AG04450 (cell line): ENCODE data around the gene NOTUM. TPM values are rescaled to one million over a fixed set of nuclear protein-coding genes. Genes with fewer than 3 reads are reported as not detected.
A peak's percentile ranks its signal among the peaks of the same experiment; 100 is the strongest.

Experiments
- CTCF ChIA-PET: fragments of 300-600, 350-600 bp; formaldehyde crosslinking; extraction: SDS; loops from one replicate; lab custom pipeline; 2022; ENCODE audit warnings: antibody characterized with exemption, inconsistent platforms; lab: Charles Lee
- POLR2A ChIA-PET: fragments of 350-600 bp; formaldehyde crosslinking; extraction: SDS; loops from one replicate; lab custom pipeline; 2021; ENCODE audit warnings: antibody characterized with exemption, inconsistent platforms; lab: Yijun Ruan, JAX
- DNase-seq: peaks from one replicate; pipeline ENCODE4 v3.0.0-alpha.2; 2011; ENCODE audit warnings: low read depth, low spot score
- H3K27ac ChIP-seq: one replicate; pipeline ENCODE4 v1.5.1; 2012; ENCODE audit warnings: low read depth, low read length, control low read depth
- H3K27me3 ChIP-seq: one replicate; pipeline ENCODE4 v1.6.0; 2012; ENCODE audit warnings: low read length; ENCODE audit not compliant: control insufficient read depth, insufficient read depth
- H3K4me3 ChIP-seq: 2 replicates; pipeline ENCODE4 v1.5.1; 2011; ENCODE audit warnings: mild to moderate bottlenecking, low read depth, low read length, control low read depth
- H3K9me3 ChIP-seq: 2 replicates; pipeline ENCODE4 v1.5.1; 2012; ENCODE audit warnings: low read length; ENCODE audit not compliant: control insufficient read depth, insufficient read depth
- polyA plus RNA-seq: library from polyadenylated mRNA; depleted of rRNA; stranded (reverse); fragments of >200 nt; gene quantifications from 2 replicates; pipeline ENCODE4 v1.2.3, GENCODE V29; 2011
- TF ChIP-seq, protein P1 (sequence below): IDR thresholded peaks from 2 replicates; pipeline ENCODE4 v1.5.1; 2011; ENCODE audit warnings: low read depth, low read length, control low read depth, inconsistent platforms

Gene NOTUM
- polyA plus RNA-seq, 1 experiment: not detected

DNA sequence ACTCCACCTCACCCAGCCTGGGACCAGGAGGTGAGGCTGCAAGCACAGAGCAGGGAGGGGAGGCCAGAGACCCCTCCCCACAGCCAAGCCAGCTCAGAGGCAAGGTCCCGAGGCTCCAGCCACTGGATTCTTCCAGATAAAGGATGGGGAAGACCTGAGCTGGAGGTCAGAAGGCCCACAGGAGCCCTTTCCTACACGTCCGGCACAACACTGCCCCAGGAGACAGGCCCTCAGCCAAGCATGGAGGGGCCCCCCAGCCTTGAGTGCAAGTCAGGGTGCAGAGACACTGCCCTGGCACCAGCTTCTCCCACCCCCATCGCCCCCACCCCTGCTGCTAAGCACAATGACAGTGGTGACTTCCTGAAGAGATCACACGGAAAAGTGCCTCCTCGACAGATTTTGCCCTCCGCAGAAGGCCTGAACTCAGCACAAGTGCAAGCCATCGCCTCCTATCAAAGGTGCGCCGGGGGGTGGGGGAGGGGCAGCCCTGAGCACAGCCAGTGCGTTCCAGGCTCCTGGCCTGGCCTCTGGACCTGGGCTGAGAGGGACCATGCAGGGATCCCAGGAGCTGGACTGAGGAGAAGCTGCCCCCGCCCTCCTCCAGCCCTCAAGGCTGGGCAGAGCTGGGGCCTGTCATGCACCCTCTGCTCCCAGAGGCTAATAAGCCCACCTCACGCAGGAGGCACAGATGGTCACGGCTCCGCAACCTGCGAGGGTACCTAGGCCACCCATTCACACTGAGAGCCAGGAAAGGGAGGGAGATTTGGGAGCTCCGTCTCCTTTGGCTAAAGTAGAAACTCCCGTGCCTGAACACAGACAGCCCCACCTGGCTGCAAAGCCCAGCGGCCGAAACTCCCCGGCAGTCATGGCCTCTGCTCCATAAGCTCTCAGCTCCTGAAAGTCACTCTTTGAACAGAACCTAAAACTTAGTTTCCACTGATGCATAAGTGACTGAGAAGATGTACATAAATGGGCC lies 36.1 kb downstream of the NOTUM start:
- H3K27me3 ChIP-seq: no peaks in the 10 kb centered on the region
- H3K9me3 ChIP-seq: no peaks in the 10 kb centered on the region; the same call in 1 of the 2 replicates
- no peak overlapping the region for H3K4me3 ChIP-seq
- no peak for DNase-seq
- H3K27ac ChIP-seq: peak overlapping the region; percentile 90
- TF ChIP-seq, protein P1, sequence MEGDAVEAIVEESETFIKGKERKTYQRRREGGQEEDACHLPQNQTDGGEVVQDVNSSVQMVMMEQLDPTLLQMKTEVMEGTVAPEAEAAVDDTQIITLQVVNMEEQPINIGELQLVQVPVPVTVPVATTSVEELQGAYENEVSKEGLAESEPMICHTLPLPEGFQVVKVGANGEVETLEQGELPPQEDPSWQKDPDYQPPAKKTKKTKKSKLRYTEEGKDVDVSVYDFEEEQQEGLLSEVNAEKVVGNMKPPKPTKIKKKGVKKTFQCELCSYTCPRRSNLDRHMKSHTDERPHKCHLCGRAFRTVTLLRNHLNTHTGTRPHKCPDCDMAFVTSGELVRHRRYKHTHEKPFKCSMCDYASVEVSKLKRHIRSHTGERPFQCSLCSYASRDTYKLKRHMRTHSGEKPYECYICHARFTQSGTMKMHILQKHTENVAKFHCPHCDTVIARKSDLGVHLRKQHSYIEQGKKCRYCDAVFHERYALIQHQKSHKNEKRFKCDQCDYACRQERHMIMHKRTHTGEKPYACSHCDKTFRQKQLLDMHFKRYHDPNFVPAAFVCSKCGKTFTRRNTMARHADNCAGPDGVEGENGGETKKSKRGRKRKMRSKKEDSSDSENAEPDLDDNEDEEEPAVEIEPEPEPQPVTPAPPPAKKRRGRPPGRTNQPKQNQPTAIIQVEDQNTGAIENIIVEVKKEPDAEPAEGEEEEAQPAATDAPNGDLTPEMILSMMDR: no peak
- POLR2A ChIA-PET: interaction anchor here (0.6 to 1.8 kb wide), 4 partner anchors 9 to 1154 kb away, joined by 4 to 10 read pairs (median 7); partner anchors contain the start of gene METRNL
- CTCF ChIA-PET: no interaction called here

GRCh38 chr17:81923302-81924260 lies 37.4 kb downstream of the NOTUM start:
- CTCF ChIA-PET: interaction anchor here (0.6 to 1.8 kb wide), 2 partner anchors 14 to 54 kb away, joined by 3 to 4 read pairs; no protein-coding TSS in a partner anchor
- Histone ChIP-seq H3K9me3 (no peaks in the 10 kb centered on the region; the same call in 1 of the 2 replicates), H3K27me3 (no peaks in the 10 kb centered on the region), H3K4me3 (peak overlapping the region; percentile 58), H3K27ac (peak overlapping the region; percentile 90)
- POLR2A ChIA-PET: interaction anchor here (0.6 to 1.8 kb wide), 5 partner anchors 10 to 221 kb away, joined by 3 to 10 read pairs (median 4); partner anchors contain the start of genes CENPX, LRRC45 and MRPL12
- peak; percentile 46 for DNase-seq
- TF ChIP-seq, protein P1: no peak

- no peaks in the 10 kb centered on the region for H3K27me3 ChIP-seq
- TF ChIP-seq, protein P1: no peak
- H3K4me3 ChIP-seq: peak overlapping the region; percentile 58
- ChIA-PET POLR2A (interaction anchor here (1.0 to 1.8 kb wide), 4 partner anchors 11 to 220 kb away, joined by 3 to 5 read pairs (median 4); partner anchors contain the start of genes CENPX, LRRC45 and MRPL12), CTCF (interaction anchor here (1.8 kb wide), 1 partner anchor 13 kb away, joined by 4 read pairs; no protein-coding TSS in a partner anchor)
- H3K9me3 ChIP-seq: no peaks in the 10 kb centered on the region; the same call in 1 of the 2 replicates
- DNase-seq: no peak
- peak overlapping the region; percentile 90 for H3K27ac ChIP-seq
Measured at GRCh38 chr17:81922566-81923301, 38.3 kb downstream of the NOTUM start.

- no peak for DNase-seq
- no peak overlapping the region for H3K4me3 ChIP-seq
- H3K9me3 ChIP-seq: no peaks in the 10 kb centered on the region; the same call in 1 of the 2 replicates
- POLR2A ChIA-PET: interaction anchor here (0.7 kb wide), 1 partner anchor 226 kb away, joined by 3 read pairs; no protein-coding TSS in a partner anchor
- H3K27ac ChIP-seq: no peak overlapping the region
- H3K27me3 ChIP-seq: no peaks in the 10 kb centered on the region
- CTCF ChIA-PET: no interaction called here
- TF ChIP-seq, protein P1: no peak
Measured at GRCh38 chr17:81921996-81922565, 38.9 kb downstream of the NOTUM start.
